Gastroesophageal sphincter (tissue), 4 donors: ENCODE results near the gene PRR11. TPM values are rescaled to one million over a fixed set of nuclear protein-coding genes. Genes with fewer than 3 reads are reported as not detected.

Experiments used
- ATAC-seq: fragments of 150-250 bp; one replicate; pipeline ENCODE4 v1.9.1; 2016; ENCODE audit warnings: mild to moderate bottlenecking, moderate library complexity
- H3K27ac ChIP-seq, 4 donors: fragments of 200-600 bp; sonication (generic) in 3 of 4; 1 replicate in 3 of 4; 2 replicates in 1 of 4; pipeline ENCODE4 v1.5.1; 2016 to 2019
- H3K27me3 ChIP-seq: fragments of 200-600 bp; sonication (generic); one replicate; pipeline ENCODE4 v1.5.1; 2019
- H3K36me3 ChIP-seq, 2 donors: fragments of 200-600 bp; sonication (generic); one replicate each; pipeline ENCODE4 v1.5.1; 2019; ENCODE audit warnings: control low read depth in 1 of 2
- H3K4me1 ChIP-seq, 3 donors: fragments of 200-600 bp; sonication (generic); 1 replicate in 2 of 3; 2 replicates in 1 of 3; pipeline ENCODE4 v1.5.1; 2016 to 2019; ENCODE audit warnings: control low read depth in 2 of 3
- H3K4me3 ChIP-seq, 2 donors: fragments of 200-600 bp; sonication (generic); one replicate each; pipeline ENCODE4 v1.5.1; 2019; ENCODE audit warnings: mild to moderate bottlenecking in 1 of 2, moderate library complexity in 1 of 2
- H3K9me3 ChIP-seq, 3 donors: fragments of 200-600 bp; sonication (generic); one replicate each; pipeline ENCODE4 v1.5.1; 2017 to 2019; ENCODE audit warnings: control low read depth in 2 of 3
- EP300 ChIP-seq: sonication (generic); formaldehyde crosslinking; IDR thresholded peaks from one replicate; pipeline ENCODE4 v1.6.1; 2017; ENCODE audit warnings: antibody characterized with exemption, mild to moderate bottlenecking
- POLR2A ChIP-seq, 2 donors: fragments of 450-650 bp; IDR thresholded peaks; one replicate each; pipeline ENCODE4 v1.6.1; 2017; ENCODE audit warnings: antibody characterized with exemption in 2 of 2, mild to moderate bottlenecking in 2 of 2, moderate library complexity in 1 of 2
- POLR2AphosphoS5 ChIP-seq: sonication (generic); formaldehyde crosslinking; IDR thresholded peaks from one replicate; pipeline ENCODE4 v1.6.1; 2017; ENCODE audit warnings: antibody characterized with exemption
- WGBS, 2 donors: methylation state at CpG; one replicate each; pipeline ENCODE4 v1.1.5; 2018; ENCODE audit warnings: low coverage in 1 of 2; 5-methylcytosine and 5-hydroxymethylcytosine counted together
- total RNA-seq, 4 donors: library from RNA; depleted of rRNA; stranded (reverse); fragments of >200 nt; gene quantifications; one replicate each; pipeline ENCODE4 v1.1.0, GENCODE V29; 2016
- TF ChIP-seq, protein P1 (sequence below), 4 experiments: fragments of 200-600 bp in 2 of 4; fragments of 450-650 bp in 2 of 4; sonication (generic) in 1 of 4; IDR thresholded peaks; one replicate each; pipeline ENCODE4 v1.5.1; 2017 to 2019; ENCODE audit warnings: antibody characterized with exemption in 4 of 4, mild to moderate bottlenecking in 2 of 4, moderate library complexity in 2 of 4

The PRR11 gene
- total RNA-seq, 4 donors from 2014 or later = 1.5 to 3.3 (median 1.7) TPM; not detected in 1

DNA sequence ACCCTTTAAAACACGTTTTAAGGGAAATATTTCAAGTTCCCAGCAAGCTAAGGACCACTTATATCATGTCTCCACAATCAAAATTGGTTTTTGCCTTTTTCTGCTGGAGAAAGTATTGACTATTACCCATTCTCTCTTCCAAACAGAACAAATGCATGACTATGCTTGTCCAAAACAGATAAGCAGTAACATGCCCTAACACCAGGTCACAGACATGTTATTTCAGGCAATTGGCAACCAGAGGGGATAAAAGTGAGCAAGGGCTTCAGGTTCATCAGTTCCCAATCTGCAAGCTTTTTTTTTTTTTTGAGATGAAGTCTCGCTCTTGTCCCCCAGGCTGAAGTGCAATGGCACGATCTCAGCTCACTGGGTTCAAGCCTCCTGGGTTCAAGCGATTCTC lies 15.6 kb upstream of the PRR11 start:
- no peak for ATAC-seq
- Histone ChIP-seq H3K4me3 (no peak overlapping the region), H3K36me3 (peaks cover 0 to 3% of the 10 kb centered on the region in 2 donors), H3K27ac (no peak overlapping the region), H3K27me3 (no peaks in the 10 kb centered on the region), H3K4me1 (no peaks in the 10 kb centered on the region), H3K9me3 (no peaks in the 10 kb centered on the region)
- no peak for TF ChIP-seq POLR2AphosphoS5
- no peak for TF ChIP-seq EP300
- TF ChIP-seq, protein P1, sequence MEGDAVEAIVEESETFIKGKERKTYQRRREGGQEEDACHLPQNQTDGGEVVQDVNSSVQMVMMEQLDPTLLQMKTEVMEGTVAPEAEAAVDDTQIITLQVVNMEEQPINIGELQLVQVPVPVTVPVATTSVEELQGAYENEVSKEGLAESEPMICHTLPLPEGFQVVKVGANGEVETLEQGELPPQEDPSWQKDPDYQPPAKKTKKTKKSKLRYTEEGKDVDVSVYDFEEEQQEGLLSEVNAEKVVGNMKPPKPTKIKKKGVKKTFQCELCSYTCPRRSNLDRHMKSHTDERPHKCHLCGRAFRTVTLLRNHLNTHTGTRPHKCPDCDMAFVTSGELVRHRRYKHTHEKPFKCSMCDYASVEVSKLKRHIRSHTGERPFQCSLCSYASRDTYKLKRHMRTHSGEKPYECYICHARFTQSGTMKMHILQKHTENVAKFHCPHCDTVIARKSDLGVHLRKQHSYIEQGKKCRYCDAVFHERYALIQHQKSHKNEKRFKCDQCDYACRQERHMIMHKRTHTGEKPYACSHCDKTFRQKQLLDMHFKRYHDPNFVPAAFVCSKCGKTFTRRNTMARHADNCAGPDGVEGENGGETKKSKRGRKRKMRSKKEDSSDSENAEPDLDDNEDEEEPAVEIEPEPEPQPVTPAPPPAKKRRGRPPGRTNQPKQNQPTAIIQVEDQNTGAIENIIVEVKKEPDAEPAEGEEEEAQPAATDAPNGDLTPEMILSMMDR (IDR thresholded peaks at IDR 0.05) = no peak
- WGBS, 2 donors = 88 to 91% methylated on average over 4 of the region's 4 CpGs

DNA sequence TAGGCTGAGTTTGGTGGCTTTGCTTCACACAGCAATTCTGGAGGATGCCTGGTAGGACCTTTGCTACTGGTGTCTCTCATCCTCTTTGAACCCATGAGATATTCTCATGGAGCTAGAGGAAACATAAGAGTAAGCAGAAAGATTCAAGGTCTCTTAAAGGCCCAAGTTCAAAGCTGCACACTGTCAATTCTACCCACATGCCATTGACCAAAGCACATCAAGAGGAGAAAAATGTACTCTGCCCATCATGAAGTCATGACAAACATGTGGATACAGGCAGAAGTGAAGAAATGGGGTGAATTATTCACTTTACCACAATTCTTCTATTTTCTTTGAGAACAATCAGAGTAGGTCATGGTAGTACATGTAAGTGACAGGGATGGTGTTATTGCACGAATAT lies 13.7 kb upstream of the PRR11 start:
- H3K4me3 ChIP-seq = no peak overlapping the region
- peaks cover 0 to 3% of the 10 kb centered on the region in 2 donors for H3K36me3 ChIP-seq
- no peaks in the 10 kb centered on the region for H3K27me3 ChIP-seq
- H3K9me3 ChIP-seq = no peaks in the 10 kb centered on the region
- no peak for ATAC-seq
- H3K4me1 ChIP-seq = no peaks in the 10 kb centered on the region
- 100% methylated on average over 1 of the region's 1 CpG for whole genome bisulfite sequencing, 2 donors
- TF ChIP-seq POLR2AphosphoS5 = no peak
- TF ChIP-seq, protein P1 (IDR thresholded peaks at IDR 0.05) = no peak
- TF ChIP-seq EP300 = no peak
- TF ChIP-seq POLR2A (IDR thresholded peaks at IDR 0.05) = no peak
- no peak overlapping the region for H3K27ac ChIP-seq

DNA sequence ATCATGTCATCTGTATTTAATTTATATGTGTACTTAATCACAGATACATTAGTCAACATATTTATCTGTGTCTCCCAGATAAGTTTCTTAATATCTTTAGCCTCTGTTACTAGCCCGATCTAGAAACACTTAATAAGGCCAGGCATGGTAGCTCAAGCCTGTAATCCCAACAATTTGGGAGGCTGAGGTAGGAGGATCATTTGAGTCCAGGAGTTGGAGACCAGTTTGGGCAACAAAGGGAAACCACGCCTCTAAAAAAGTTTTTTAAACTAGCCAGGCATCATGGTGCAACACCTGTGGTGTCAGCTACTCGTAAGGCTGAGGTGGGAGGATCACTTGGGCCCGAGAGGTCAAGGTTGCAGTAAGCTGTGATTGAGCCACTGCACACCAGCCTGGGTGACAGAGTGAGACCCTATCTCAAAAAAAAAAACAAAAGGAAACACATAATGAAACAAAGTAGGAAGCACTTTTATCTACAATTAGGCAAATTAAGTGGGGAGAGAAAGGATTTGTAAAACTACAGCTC lies 9.9 kb upstream of the PRR11 start:
- Histone ChIP-seq H3K4me3 (no peak overlapping the region), H3K36me3 (peaks cover 0 to 3% of the 10 kb centered on the region in 2 donors), H3K9me3 (no peaks in the 10 kb centered on the region), H3K4me1 (peaks cover 0 to 4% (median 0%) of the 10 kb centered on the region in 3 donors), H3K27ac (no peak overlapping the region), H3K27me3 (no peaks in the 10 kb centered on the region)
- 75 to 100% methylated on average over 2 to 3 of the region's 4 CpGs for WGBS, 2 donors
- no peak for ATAC-seq
- TF ChIP-seq POLR2A (IDR thresholded peaks at IDR 0.05) (no peak), EP300 (no peak), POLR2AphosphoS5 (no peak)
- TF ChIP-seq, protein P1 (IDR thresholded peaks at IDR 0.05) = no peak

DNA sequence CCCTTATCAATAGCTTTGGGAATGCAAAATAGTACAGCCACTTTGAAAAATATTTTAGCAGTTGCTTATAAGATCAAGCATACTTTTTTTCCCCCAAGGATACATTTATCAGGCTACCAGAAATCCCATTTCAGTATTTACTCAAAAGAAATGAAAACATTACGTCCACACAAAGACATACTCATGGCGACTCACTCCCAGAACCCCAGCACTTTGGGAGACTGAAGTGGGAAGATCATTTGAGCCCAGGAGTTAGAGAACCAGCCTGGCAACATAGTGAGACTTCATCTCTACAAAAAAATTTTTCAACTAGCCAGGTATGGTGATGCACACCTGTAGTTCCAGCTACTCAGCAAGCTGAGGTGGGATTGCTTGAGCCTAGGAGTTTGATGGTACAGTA lies 6.5 kb upstream of the PRR11 start:
- peaks cover 0 to 3% of the 10 kb centered on the region in 2 donors for H3K36me3 ChIP-seq
- H3K9me3 ChIP-seq = no peaks in the 10 kb centered on the region
- TF ChIP-seq EP300 = no peak
- no peak for TF ChIP-seq POLR2AphosphoS5
- TF ChIP-seq POLR2A (IDR thresholded peaks at IDR 0.05) = no peak
- TF ChIP-seq, protein P1 (IDR thresholded peaks at IDR 0.05) = no peak
- no peaks in the 10 kb centered on the region for H3K27me3 ChIP-seq
- WGBS, 2 donors = 41 to 83% methylated on average over 2 of the region's 2 CpGs
- H3K27ac ChIP-seq = no peak overlapping the region
- no peak overlapping the region for H3K4me3 ChIP-seq
- no peak for ATAC-seq
- H3K4me1 ChIP-seq = peaks cover 4 to 38% (median 9%) of the 10 kb centered on the region in 3 donors

DNA sequence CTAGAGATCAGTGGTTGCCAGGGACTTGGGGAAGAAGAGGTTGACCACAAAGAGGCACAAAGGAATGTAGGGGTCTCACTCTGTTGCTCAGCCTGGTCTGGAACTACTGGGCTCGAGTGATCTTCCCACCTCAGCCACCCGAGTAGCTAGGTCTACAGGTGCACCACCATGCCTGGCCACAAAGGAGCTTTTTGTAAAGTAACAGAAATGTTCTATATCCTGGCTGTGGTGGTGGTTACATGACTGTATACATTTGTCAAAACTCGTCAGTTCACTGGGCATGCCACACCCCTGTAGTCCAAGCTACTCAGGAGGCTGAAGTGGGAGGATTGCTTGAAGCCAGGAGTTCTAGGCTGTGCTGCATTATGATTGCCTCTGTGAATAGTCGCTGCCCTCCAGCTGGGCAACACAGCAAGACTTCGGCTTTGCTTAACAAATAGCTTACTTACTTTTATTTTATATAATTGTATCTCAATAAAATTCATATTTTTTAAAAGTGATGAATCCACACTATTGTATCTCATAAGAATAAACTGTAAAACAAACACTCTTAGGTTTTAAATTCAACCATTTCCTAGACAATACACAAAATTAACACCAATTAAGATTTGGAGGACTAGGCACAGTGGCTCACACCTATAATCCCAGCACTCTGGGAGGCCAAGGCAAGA lies 5.6 kb upstream of the PRR11 start:
- no peaks in the 10 kb centered on the region for H3K9me3 ChIP-seq
- H3K4me3 ChIP-seq = no peak overlapping the region
- H3K27me3 ChIP-seq = no peaks in the 10 kb centered on the region
- no peak overlapping the region for H3K27ac ChIP-seq
- TF ChIP-seq POLR2AphosphoS5 (no peak), POLR2A (IDR thresholded peaks at IDR 0.05) (no peak), EP300 (no peak)
- TF ChIP-seq, protein P1 (IDR thresholded peaks at IDR 0.05) = no peak
- H3K36me3 ChIP-seq = no peaks in the 10 kb centered on the region
- WGBS, 2 donors = 79 to 100% methylated on average over 3 to 5 of the region's 5 CpGs
- peaks cover 4 to 38% (median 9%) of the 10 kb centered on the region in 3 donors for H3K4me1 ChIP-seq
- ATAC-seq = no peak
